GM23338 (cell line): ENCODE data around the gene TRIM72. TPM values are rescaled to one million over a fixed set of nuclear protein-coding genes. Genes with fewer than 3 reads are reported as not detected.

Experiments
- ATAC-seq: fragments of 200-7000 bp; cut with Tn5 transposase; 3 replicates; pipeline ENCODE4 v1.9.1; 2020
- DNase-seq: peaks from one replicate; pipeline ENCODE4 v3.0.0-alpha.2; 2015; ENCODE audit warnings: low spot score
- H2AFZ ChIP-seq: fragments of 200-600 bp; sonication (generic); 2 replicates; pipeline ENCODE4 v1.8.0; 2016; ENCODE audit warnings: antibody characterized with exemption, mild to moderate bottlenecking, moderate library complexity
- H3F3A ChIP-seq: fragments of 200-600 bp; sonication (generic); replicated peaks from 2 replicates; pipeline ENCODE4 v1.8.0; 2017; ENCODE audit warnings: antibody characterized with exemption, mixed run types, low read depth
- H3K27ac ChIP-seq: fragments of 200-600 bp; sonication (generic); 2 replicates; pipeline ENCODE4 v1.6.1; 2016; ENCODE audit warnings: low read depth
- H3K27me3 ChIP-seq: fragments of 200-600 bp; sonication (generic); 2 replicates; pipeline ENCODE4 v1.8.0; 2016; ENCODE audit warnings: mild to moderate bottlenecking, mixed run types, moderate library complexity; ENCODE audit not compliant: insufficient read depth
- H3K36me3 ChIP-seq: fragments of 200-600 bp; sonication (generic); 2 replicates; pipeline ENCODE4 v1.8.0; 2016; ENCODE audit warnings: mild to moderate bottlenecking; ENCODE audit not compliant: insufficient read depth
- H3K4me1 ChIP-seq: fragments of 200-600 bp; sonication (generic); 2 replicates; pipeline ENCODE4 v1.8.0; 2016; ENCODE audit warnings: mild to moderate bottlenecking, moderate library complexity; ENCODE audit not compliant: insufficient read depth
- H3K4me2 ChIP-seq: fragments of 200-600 bp; sonication (generic); 2 replicates; pipeline ENCODE4 v1.7.1; 2017; ENCODE audit warnings: mixed run types
- H3K4me3 ChIP-seq: fragments of 200-600 bp; sonication (generic); 2 replicates; pipeline ENCODE4 v1.6.1; 2016; ENCODE audit warnings: mixed run types
- H3K79me2 ChIP-seq: fragments of 200-600 bp; sonication (generic); replicated peaks from 2 replicates; pipeline ENCODE4 v1.8.0; 2017; ENCODE audit warnings: mild to moderate bottlenecking; ENCODE audit not compliant: insufficient read depth
- H3K9me2 ChIP-seq: fragments of 200-600 bp; sonication (generic); 2 replicates; pipeline ENCODE4 v1.8.0; 2017; ENCODE audit not compliant: insufficient read depth
- H4K20me1 ChIP-seq: fragments of 200-600 bp; sonication (generic); replicated peaks from 2 replicates; pipeline ENCODE4 v1.8.0; 2017; ENCODE audit warnings: mild to moderate bottlenecking; ENCODE audit not compliant: insufficient read depth
- H3K27ac Mint-ChIP-seq: 2 replicates; pipeline ENCODE4 v1.8.0; 2020; ENCODE audit warnings: inconsistent platforms, mild to moderate bottlenecking, moderate library complexity, mixed read lengths
- H3K27me3 Mint-ChIP-seq: 3 replicates; pipeline ENCODE4 v1.8.0; 2022; ENCODE audit warnings: low read depth, mild to moderate bottlenecking, moderate library complexity, mixed read lengths, inconsistent platforms; ENCODE audit not compliant: insufficient read depth, poor library complexity
- H3K36me3 Mint-ChIP-seq: 3 replicates; pipeline ENCODE4 v1.8.0; 2021; ENCODE audit warnings: low read depth, mild to moderate bottlenecking, inconsistent platforms, moderate library complexity, mixed read lengths
- H3K4me1 Mint-ChIP-seq: 3 replicates; pipeline ENCODE4 v1.8.0; 2020; ENCODE audit warnings: mild to moderate bottlenecking, inconsistent platforms, mixed read lengths
- H3K4me3 Mint-ChIP-seq: 3 replicates; pipeline ENCODE4 v1.8.0; 2021; ENCODE audit warnings: moderate library complexity, mild to moderate bottlenecking, inconsistent platforms, mixed read lengths
- H3K9me3 Mint-ChIP-seq: 3 replicates; pipeline ENCODE4 v1.8.0; 2020; ENCODE audit warnings: moderate library complexity, mild to moderate bottlenecking, inconsistent platforms, mixed read lengths
- CREB1 ChIP-seq: fragments of 250-450 bp; sonication (Bioruptor Pico); IDR thresholded peaks from 2 replicates; pipeline ENCODE4 v1.5.0; 2020; ENCODE audit warnings: low read depth, mild to moderate bottlenecking, moderate library complexity
- CTCF ChIP-seq, 2 experiments: fragments of 200-600 bp in 1 of 2; sonication (generic) in 1 of 2; conservative IDR thresholded peaks; 2 replicates each; pipeline versions ENCODE4 v1.5.1 to v1.6.1; 2016 to 2017; ENCODE audit warnings: antibody characterized with exemption in 2 of 2, low read depth in 2 of 2, mild to moderate bottlenecking in 2 of 2, moderate library complexity in 1 of 2
- ETS1 ChIP-seq: IDR thresholded peaks from 2 replicates; pipeline ENCODE4 v1.6.1; 2016; ENCODE audit warnings: antibody characterized with exemption
- EZH2 ChIP-seq: fragments of 200-600 bp; sonication (generic); IDR thresholded peaks from one replicate; pipeline ENCODE4 v1.8.0; 2017; ENCODE audit warnings: antibody characterized with exemption, mild to moderate bottlenecking, low read depth; ENCODE audit not compliant: unreplicated experiment
- JUNB ChIP-seq: IDR thresholded peaks from one replicate; pipeline ENCODE4 v1.6.1; 2016; ENCODE audit warnings: antibody characterized with exemption; ENCODE audit not compliant: unreplicated experiment
- NANOG ChIP-seq: IDR thresholded peaks from 2 replicates; pipeline ENCODE4 v1.6.1; 2016; ENCODE audit warnings: antibody characterized with exemption, borderline replicate concordance
- POLR2AphosphoS5 ChIP-seq: IDR thresholded peaks from 2 replicates; pipeline ENCODE4 v1.6.1; 2016; ENCODE audit warnings: antibody characterized with exemption, low read depth
- STAT1 ChIP-seq: IDR thresholded peaks from one replicate; pipeline ENCODE4 v1.6.1; 2016; ENCODE audit warnings: antibody characterized with exemption; ENCODE audit not compliant: unreplicated experiment
- ZNF114 ChIP-seq: fragments of 250-450 bp; sonication (Bioruptor Pico); IDR thresholded peaks from 2 replicates; pipeline ENCODE4 v1.5.0; 2020; ENCODE audit warnings: mild to moderate bottlenecking, moderate library complexity
- ZNF331 ChIP-seq: fragments of 250-450 bp; sonication (Bioruptor Pico); IDR thresholded peaks from 2 replicates; pipeline ENCODE4 v1.5.0; 2020; ENCODE audit warnings: low read depth, mild to moderate bottlenecking, moderate library complexity
- ZNF462 ChIP-seq: fragments of 250-450 bp; sonication (Bioruptor Pico); IDR thresholded peaks from 2 replicates; pipeline ENCODE4 v1.5.0; 2020; ENCODE audit warnings: mild to moderate bottlenecking, moderate library complexity
- polyA plus RNA-seq: library from polyadenylated mRNA; unstranded; fragments of >200 nt; fragmentation: Nextera tagmentation; extraction: Ambion mirVana; gene quantifications from 2 replicates; pipeline ENCODE4 v1.2.1, GENCODE V29; 2016
- total RNA-seq: library from RNA; depleted of rRNA; stranded (reverse); fragments of >200 nt; shearing (Covaris generic); gene quantifications from 2 replicates; pipeline ENCODE4 v1.2.3, GENCODE V29; 2014

TRIM72 gene
- total and polyA plus RNA-seq, 2 experiments from 2014 or later, result 0.81 to 1.3 TPM

- TF ChIP-seq ETS1, result no peak
- no peak for TF ChIP-seq CTCF (conservative IDR thresholded peaks at IDR 0.05; ENCODE audit: low read depth in 2 of 2)
- TF ChIP-seq CREB1 (CRISPR knock-in tag), result no peak
- TF ChIP-seq NANOG, result no peak
- no peak for TF ChIP-seq ZNF331 (CRISPR knock-in tag)
- TF ChIP-seq JUNB, result no peak
- no peak for TF ChIP-seq STAT1
- no peak for TF ChIP-seq POLR2AphosphoS5
Measured at GRCh38 chr16:31217136-31217530, 3.2 kb downstream of the TRIM72 start (continued).

- Histone ChIP-seq H4K20me1 (no peaks in the 10 kb centered on the region), H2AFZ (no peak overlapping the region), H3K9me2 (no peaks in the 10 kb centered on the region), H3K36me3 (no peaks in the 10 kb centered on the region), H3K79me2 (no peaks in the 10 kb centered on the region), H3K27ac (no peak overlapping the region), H3K4me2 (no peak overlapping the region), H3K4me3 (no peak overlapping the region), H3F3A (no peaks in the 10 kb centered on the region), H3K4me1 (peaks cover 11% of the 10 kb centered on the region), H3K27me3 (peaks cover 31% of the 10 kb centered on the region)
- ATAC-seq (no peak), DNase-seq (no peak)
- no peak overlapping the region for H3K4me3 Mint-ChIP-seq
- H3K27ac Mint-ChIP-seq, result no peak overlapping the region
- peaks cover 41% of the 10 kb centered on the region for H3K27me3 Mint-ChIP-seq
- no peaks in the 10 kb centered on the region for H3K36me3 Mint-ChIP-seq
- H3K9me3 Mint-ChIP-seq, result no peaks in the 10 kb centered on the region; the same call in 1 of the 3 replicates
- H3K4me1 Mint-ChIP-seq, result peaks cover 17% of the 10 kb centered on the region; the same call in 2 of the 3 replicates
- TF ChIP-seq ZNF114 (CRISPR knock-in tag) (no peak), NANOG (no peak), CTCF (conservative IDR thresholded peaks at IDR 0.05; ENCODE audit: low read depth in 2 of 2) (no peak), ETS1 (no peak), JUNB (no peak), EZH2 (no peak), ZNF462 (CRISPR knock-in tag) (no peak), POLR2AphosphoS5 (no peak), ZNF331 (CRISPR knock-in tag) (no peak), CREB1 (CRISPR knock-in tag) (no peak)
Measured at GRCh38 chr16:31219154-31219741, 5.3 kb downstream of the TRIM72 start.
